PFSK-1 (cell line): Measurements from ENCODE around the gene ANKS1B.

Experiments used
- FOXP2 ChIP-seq: optimal IDR thresholded peaks from 2 replicates; pipeline ENCODE3; 2011; ENCODE audit warnings: borderline replicate concordance, control low read depth, inconsistent platforms; ENCODE audit not compliant: insufficient read depth; ENCODE audit errors: extremely low read length, extremely low read depth
- POLR2AphosphoS5 ChIP-seq: IDR thresholded peaks from 2 replicates; pipeline ENCODE4 v1.6.1; 2012; ENCODE audit warnings: low read depth, mild to moderate bottlenecking, control low read depth, low read length, moderate library complexity
- SIN3A ChIP-seq: IDR thresholded peaks from 2 replicates; pipeline ENCODE4 v1.6.1; 2012; ENCODE audit warnings: mild to moderate bottlenecking, low read length, moderate library complexity, borderline replicate concordance; ENCODE audit not compliant: insufficient read depth
- TAF1 ChIP-seq: IDR thresholded peaks from 2 replicates; pipeline ENCODE4 v1.6.1; 2012; ENCODE audit warnings: low read length, control low read depth, borderline replicate concordance; ENCODE audit not compliant: insufficient read depth
- TF ChIP-seq, protein P1 (sequence below), 2 experiments: IDR thresholded peaks; 2 replicates each; pipeline versions ENCODE4 v1.6.1 to v1.8.0; 2011 to 2012; ENCODE audit warnings: low read depth in 2 of 2, low read length in 2 of 2, control low read depth in 1 of 2, inconsistent platforms in 1 of 2, mild to moderate bottlenecking in 1 of 2, moderate library complexity in 1 of 2; ENCODE audit not compliant: insufficient read depth in 1 of 2

DNA sequence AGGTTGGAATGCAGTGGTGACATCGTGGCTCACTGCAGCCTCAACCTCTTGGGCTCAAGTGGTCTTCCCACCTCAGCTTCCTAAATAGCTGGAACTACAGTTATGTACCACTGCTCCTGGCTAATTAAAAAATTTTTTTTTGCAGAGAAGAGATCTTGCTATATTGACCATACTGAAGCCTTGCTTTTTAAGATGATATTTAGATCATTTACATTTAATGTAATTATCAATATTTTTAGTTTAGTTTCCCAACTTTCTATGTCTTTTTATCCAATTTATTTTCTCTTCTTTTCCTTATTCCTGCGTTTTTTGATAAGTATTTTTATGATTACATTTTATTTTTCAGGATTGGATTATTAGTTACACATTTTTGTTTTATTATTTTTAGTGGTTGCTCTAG lies 999.6 kb downstream of the ANKS1B start:
- TF ChIP-seq POLR2AphosphoS5: no peak
- no peak for TF ChIP-seq TAF1
- TF ChIP-seq, protein P1, sequence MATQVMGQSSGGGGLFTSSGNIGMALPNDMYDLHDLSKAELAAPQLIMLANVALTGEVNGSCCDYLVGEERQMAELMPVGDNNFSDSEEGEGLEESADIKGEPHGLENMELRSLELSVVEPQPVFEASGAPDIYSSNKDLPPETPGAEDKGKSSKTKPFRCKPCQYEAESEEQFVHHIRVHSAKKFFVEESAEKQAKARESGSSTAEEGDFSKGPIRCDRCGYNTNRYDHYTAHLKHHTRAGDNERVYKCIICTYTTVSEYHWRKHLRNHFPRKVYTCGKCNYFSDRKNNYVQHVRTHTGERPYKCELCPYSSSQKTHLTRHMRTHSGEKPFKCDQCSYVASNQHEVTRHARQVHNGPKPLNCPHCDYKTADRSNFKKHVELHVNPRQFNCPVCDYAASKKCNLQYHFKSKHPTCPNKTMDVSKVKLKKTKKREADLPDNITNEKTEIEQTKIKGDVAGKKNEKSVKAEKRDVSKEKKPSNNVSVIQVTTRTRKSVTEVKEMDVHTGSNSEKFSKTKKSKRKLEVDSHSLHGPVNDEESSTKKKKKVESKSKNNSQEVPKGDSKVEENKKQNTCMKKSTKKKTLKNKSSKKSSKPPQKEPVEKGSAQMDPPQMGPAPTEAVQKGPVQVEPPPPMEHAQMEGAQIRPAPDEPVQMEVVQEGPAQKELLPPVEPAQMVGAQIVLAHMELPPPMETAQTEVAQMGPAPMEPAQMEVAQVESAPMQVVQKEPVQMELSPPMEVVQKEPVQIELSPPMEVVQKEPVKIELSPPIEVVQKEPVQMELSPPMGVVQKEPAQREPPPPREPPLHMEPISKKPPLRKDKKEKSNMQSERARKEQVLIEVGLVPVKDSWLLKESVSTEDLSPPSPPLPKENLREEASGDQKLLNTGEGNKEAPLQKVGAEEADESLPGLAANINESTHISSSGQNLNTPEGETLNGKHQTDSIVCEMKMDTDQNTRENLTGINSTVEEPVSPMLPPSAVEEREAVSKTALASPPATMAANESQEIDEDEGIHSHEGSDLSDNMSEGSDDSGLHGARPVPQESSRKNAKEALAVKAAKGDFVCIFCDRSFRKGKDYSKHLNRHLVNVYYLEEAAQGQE (IDR thresholded peaks at IDR 0.05; ENCODE audit: insufficient read depth in 1 of 2, low read depth in 2 of 2, low read length in 2 of 2): no peak
- TF ChIP-seq FOXP2: no peak
- no peak for TF ChIP-seq SIN3A
